Lung microvascular endothelial cell (primary cell): ENCODE data around the gene QKI. TPM values are rescaled to one million over a fixed set of nuclear protein-coding genes. Genes with fewer than 3 reads are reported as not detected.
A peak's percentile ranks its signal among the peaks of the same experiment; 100 is the strongest.
"Not testable (repeated sequence)": the region's sequence is repeated elsewhere in the genome, so short reads cannot be mapped to it uniquely, and the experiment has no call there.

ENCODE experiments used
- DNase-seq, 2 donors: peaks; one replicate each; pipeline versions ENCODE4 v3.0.0 to v3.0.0-alpha.2; 2010; ENCODE audit warnings: low read depth in 2 of 2
- total RNA-seq: library from RNA; depleted of rRNA; stranded (reverse); fragments of >200 nt; gene quantifications from 2 replicates; pipeline ENCODE4 v1.2.1, GENCODE V29; 2014

The QKI gene
- 129 and 177 TPM in 2 replicates for total RNA-seq

GRCh38 chr6:163414117-163414945 is at the start of gene QKI:
QKI (plus strand) TSS chr6:163414718; CDS start chr6:163415194, 476 bp downstream.
- peak; percentile 78 to 82 for DNase-seq

GRCh38 chr6:163366288-163366687 is 48.2 kb upstream of the QKI start:
- DNase-seq, result no peak

GRCh38 chr6:163367497-163368183 is 46.9 kb upstream of the QKI start:
- peak; percentile 8 to 27 for DNase-seq

- no peak for DNase-seq
Measured at GRCh38 chr6:163369141-163369540, 45.4 kb upstream of the QKI start.

GRCh38 chr6:163369628-163370365 is 44.7 kb upstream of the QKI start:
- DNase-seq, result no peak

- no peak for DNase-seq
Measured at GRCh38 chr6:163370464-163371117, 43.9 kb upstream of the QKI start.

GRCh38 chr6:163371129-163371528 is 43.4 kb upstream of the QKI start:
- DNase-seq, result no peak

- DNase-seq, result no peak
Measured at GRCh38 chr6:163373240-163373639, 41.3 kb upstream of the QKI start.

- DNase-seq, result no peak
Measured at GRCh38 chr6:163375361-163375760, 39.2 kb upstream of the QKI start.

GRCh38 chr6:163376187-163376586 is 38.3 kb upstream of the QKI start:
- no peak for DNase-seq

- DNase-seq, result no peak
Measured at GRCh38 chr6:163377561-163377960, 37.0 kb upstream of the QKI start.

- DNase-seq, result no peak
Measured at GRCh38 chr6:163380216-163380615, 34.3 kb upstream of the QKI start.

GRCh38 chr6:163381118-163381756 is 33.3 kb upstream of the QKI start:
- no peak for DNase-seq

GRCh38 chr6:163383396-163383795 is 31.1 kb upstream of the QKI start:
- not testable (repeated sequence) for DNase-seq

- DNase-seq, result no peak
Measured at GRCh38 chr6:163383912-163384311, 30.6 kb upstream of the QKI start.

- no peak for DNase-seq
Measured at GRCh38 chr6:163384510-163384909, 30.0 kb upstream of the QKI start.

- DNase-seq, result not testable (repeated sequence)
Measured at GRCh38 chr6:163385503-163385902, 29.0 kb upstream of the QKI start.

- DNase-seq, result no peak
Measured at GRCh38 chr6:163386329-163386908, 28.1 kb upstream of the QKI start.

GRCh38 chr6:163387317-163387716 is 27.2 kb upstream of the QKI start:
- peak; percentile 69 to 98 for DNase-seq

GRCh38 chr6:163389354-163389753 is 25.2 kb upstream of the QKI start:
- DNase-seq, result no peak

- no peak for DNase-seq
Measured at GRCh38 chr6:163390770-163391169, 23.7 kb upstream of the QKI start.
